GDM1 (cell line): ENCODE results near the gene GJB3.
"Not testable (repeated sequence)": the region's sequence is repeated elsewhere in the genome, so short reads cannot be mapped to it uniquely, and the experiment has no call there.

Source experiments
- DNase-seq: peaks from one replicate; lab custom pipeline; 2025; lab: John Stamatoyannopoulos, UW

Gene GJB3

DNA sequence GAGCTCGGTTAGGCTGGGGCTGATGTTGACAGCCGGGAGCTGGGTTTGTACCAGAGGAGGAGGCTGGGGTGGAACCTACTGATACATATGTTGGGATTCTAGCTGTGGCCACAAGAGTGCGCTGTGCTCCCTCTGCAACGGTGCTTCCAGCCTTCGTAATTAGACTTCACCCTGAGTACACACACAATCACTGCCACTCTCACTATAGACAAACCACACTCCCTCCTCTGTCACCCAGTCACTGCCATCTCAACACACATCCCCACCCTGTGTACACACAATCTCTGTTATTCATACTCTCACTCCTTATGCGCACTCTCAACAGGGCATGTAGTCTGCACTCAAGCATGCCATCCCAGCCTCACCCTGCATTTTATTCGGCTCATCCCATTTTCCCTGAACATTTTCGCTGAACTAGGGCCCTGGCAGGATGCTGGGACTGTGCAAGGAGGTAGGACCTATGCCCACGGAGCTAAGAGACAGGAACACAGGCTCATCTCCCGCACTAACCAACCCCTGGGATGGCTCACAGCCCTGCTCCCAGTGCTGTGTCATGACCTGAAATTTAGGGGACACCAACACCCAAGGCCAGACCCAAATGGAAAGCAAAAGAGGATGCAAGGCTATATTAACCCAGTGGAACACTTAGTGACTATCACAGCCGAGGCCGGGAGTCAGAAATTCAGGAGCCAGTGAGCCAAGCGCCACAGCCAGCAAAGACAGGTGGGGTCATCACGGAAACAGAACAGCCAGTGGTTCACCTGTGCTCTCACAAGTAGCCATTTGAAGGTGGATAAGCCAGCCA, 5.7 kb downstream of the GJB3 start:
- peak; percentile 36 for DNase-seq

DNA sequence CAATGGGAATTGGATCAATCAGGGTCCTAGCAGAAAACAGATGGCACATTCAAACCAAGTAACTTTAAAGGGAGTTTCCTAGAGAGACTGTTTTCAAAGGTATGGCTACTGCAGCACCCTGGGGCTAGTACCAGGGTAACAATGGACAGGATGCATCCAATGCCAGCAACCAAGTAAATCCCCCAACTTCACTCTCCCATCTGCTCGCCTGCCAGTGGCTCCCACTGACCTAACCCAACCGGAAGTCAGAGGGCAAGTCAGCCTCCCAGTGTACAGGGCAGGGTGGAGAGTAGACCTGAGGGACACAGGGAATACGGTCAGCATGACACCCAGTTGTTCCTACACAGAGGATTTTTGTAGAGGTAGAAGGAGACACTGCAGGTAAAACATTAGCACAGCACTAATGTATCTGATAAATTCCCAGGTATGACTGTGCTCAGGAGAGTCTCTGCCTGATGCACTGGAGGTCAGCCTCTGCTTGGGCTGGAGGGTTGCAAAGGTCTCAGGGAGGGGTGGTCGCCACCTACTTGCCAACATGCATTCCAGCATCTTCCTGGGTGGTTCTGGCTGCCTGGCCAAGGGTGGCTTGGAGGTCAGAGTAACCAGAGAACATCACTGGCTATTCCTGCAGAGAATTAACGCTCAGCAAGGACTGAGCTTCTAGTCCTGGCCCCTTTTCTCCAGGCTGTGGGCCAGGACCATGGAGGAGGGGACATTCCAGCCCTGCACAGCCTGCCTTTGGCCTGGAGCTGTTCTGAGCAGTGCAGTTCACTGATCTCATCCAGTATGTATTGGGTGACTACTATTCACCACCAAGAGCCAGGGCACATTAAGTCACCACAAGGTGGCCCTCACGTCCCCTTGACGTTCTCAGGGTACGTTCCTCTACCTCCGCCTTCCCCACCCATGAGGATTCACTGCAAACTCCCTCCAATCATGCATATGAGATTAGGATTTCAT, 6.7 kb downstream of the GJB3 start:
- no peak for DNase-seq

DNA sequence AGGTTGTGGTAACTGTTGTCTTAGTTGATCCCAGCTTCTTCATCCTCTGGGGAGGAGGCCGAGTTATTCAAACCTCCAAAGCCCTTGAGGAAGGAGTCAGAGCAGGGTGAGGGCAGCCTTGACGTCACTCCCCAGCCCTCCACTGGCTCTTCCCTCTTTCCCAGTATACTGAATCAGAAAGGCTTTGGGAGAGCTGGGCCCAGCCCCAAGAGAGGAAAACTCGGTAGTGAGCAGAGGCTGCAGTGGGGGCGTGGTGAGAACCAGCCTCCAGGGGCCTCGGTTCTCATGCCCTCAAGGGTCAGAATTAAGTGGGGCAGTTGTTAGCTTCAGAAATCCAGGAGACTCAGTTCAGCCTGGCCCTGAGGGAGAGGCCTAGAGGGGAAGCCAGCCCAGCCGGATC, 10.0 kb downstream of the GJB3 start:
- no peak for DNase-seq

DNA sequence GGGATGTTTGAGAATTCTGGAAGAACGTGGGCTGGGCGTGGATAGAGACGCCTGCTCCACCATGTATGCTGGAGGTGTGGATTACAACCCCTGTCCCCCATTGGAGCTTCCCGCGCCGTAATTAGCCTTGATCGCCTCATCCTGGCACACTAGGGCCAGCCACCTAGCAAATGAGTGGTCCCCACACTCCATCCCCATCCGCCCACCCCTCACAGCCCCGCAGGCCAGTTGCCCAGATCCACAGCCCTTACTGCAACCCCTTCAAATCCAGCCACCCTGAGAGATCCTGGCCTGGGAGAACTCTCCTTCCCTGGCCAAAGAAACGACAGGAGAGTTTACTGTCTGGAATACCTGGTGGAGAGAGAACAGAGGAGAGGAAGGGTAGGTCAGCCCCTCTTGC, 11.4 kb downstream of the GJB3 start:
- no peak for DNase-seq

DNA sequence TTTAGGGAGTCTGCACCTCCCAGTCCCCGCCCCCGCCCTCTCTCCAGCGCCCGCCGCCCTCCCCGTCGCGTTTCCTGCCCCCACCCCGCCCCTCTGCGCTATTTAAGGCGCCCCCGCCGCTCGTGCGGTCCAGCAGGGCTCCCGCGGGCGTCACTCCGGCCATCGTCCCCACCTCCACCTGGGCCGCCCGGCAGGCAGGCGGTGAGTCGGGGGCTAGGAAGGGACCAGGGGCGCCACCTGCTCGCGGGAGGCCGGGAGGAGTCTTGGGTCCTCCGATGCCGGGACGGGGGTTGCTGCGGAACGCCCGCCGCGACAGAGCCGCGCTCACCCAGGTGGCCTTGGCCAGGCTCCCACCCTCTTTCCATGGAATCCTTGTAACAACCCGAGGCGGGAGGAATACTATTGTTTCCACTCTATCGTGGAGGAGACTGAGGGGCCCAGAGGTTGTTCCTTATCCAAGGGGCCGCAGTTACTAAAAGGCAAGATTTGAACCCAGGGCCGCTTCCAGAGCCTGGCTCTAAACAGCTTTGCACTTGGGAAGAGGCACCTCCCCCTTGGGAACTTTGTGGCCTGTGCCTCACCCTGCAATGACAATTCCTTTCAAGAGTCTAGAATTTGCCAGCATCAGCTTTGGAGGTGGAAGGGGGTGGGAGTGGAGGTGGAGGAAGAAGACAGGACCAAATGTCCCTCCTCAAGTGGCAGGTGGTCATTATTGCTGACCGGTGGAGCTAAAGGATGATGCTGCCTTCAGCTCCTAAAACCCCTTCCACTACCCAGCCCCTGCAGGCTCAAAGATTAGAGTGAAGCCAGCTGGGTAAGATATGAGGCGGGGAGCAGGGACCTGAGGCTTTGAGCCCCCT, 12.1 kb downstream of the GJB3 start, which contains the start of gene GJA4:
GJA4 (plus strand) TSS at position 132 of the 860 bp plus-strand sequence. CDS start 1,215 bp downstream, outside the sequence.
- DNase-seq = no peak

DNA sequence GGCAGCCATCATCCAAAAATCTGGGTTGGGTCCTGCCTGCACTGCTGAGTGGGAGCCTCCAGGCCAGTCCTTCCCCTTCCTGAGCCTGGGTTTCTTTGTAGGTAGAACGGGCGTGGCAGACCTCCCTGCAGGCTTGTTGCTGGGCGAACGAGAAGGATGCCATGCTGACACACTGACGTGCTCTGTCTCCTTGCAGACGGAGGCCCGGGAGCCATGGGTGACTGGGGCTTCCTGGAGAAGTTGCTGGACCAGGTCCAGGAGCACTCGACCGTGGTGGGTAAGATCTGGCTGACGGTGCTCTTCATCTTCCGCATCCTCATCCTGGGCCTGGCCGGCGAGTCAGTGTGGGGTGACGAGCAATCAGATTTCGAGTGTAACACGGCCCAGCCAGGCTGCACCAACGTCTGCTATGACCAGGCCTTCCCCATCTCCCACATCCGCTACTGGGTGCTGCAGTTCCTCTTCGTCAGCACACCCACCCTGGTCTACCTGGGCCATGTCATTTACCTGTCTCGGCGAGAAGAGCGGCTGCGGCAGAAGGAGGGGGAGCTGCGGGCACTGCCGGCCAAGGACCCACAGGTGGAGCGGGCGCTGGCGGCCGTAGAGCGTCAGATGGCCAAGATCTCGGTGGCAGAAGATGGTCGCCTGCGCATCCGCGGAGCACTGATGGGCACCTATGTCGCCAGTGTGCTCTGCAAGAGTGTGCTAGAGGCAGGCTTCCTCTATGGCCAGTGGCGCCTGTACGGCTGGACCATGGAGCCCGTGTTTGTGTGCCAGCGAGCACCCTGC, 13.2 kb downstream of the GJB3 start:
- DNase-seq = no peak

DNA sequence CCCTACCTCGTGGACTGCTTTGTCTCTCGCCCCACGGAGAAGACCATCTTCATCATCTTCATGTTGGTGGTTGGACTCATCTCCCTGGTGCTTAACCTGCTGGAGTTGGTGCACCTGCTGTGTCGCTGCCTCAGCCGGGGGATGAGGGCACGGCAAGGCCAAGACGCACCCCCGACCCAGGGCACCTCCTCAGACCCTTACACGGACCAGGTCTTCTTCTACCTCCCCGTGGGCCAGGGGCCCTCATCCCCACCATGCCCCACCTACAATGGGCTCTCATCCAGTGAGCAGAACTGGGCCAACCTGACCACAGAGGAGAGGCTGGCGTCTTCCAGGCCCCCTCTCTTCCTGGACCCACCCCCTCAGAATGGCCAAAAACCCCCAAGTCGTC, 13.8 kb downstream of the GJB3 start:
- DNase-seq = no peak

DNA sequence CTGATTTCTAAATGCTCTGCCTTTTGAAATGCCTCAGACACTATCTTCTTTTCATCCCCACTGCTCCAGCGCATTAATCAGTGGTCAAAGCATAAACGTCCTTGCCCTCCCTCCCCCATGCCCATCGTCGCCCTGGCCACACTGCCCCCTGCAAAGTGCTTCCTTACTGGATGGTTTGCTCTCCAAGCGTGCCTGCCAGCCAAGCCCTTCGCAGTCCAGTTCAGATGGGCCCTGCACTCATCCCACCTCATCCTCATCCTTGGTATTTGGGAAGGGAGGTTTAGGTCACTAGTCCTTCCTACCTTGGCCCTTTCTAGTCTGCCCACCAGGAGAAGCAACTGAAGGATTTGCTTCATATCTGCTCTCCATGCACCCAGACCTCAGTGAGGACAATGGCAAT, 14.9 kb downstream of the GJB3 start:
- no peak for DNase-seq

DNA sequence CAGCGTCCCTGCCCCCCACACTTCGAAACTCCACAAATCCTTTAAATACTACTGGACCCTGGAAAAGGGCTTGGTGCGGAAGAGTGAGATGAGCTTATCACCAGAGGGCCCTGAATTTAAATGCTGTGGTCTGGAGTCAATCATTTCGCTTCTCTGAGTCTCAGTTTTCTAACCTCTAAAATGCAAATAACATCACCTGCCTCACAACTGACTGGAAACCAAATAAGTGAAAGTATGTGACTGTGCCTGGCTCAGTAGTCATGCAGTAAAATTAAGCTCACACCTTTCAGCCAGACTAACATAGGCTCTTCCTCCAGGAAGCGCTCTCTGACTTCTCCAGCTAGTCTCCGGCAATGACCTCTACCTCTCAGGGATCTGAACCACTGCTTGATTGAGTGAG, 16.0 kb downstream of the GJB3 start:
- DNase-seq = no peak

DNA sequence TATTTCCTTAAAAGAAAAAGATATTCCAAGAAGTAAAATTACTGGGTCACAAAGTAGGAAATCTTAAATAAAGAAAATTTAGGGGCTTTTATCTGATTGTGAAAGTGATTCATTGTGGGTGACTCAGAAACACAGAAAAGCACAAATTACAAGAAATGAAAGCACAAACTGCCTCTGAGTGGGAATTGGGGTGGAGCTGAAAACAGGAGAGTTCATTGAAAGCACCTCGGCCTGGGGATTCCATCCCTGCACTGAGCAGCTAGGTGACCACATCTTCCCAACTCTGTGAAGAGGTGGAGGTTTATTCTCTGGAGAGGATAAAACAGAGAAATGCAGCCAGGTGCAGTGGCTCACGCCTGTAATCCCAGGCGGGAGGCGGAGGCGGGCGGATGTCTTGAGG, 19.2 kb downstream of the GJB3 start:
- no peak for DNase-seq

DNA sequence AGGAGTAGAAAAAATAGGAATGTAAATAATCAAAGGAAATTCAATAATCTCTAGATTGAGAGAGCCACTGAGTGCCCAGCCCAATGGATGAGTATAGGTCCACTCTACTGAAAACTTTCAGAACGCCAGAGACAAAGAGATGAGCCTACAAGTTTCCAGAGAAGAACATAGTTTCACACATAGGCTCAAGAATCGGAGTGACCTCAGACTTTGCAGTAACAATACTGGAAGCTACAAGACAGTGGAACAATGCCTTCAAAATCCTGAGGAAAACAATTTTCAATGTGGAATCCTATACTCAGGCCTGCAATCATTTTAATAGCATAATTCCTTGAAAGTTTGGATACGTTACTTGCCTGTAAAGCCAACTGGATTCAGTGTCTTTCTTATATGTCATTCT, 22.8 kb downstream of the GJB3 start:
- DNase-seq = no peak

DNA sequence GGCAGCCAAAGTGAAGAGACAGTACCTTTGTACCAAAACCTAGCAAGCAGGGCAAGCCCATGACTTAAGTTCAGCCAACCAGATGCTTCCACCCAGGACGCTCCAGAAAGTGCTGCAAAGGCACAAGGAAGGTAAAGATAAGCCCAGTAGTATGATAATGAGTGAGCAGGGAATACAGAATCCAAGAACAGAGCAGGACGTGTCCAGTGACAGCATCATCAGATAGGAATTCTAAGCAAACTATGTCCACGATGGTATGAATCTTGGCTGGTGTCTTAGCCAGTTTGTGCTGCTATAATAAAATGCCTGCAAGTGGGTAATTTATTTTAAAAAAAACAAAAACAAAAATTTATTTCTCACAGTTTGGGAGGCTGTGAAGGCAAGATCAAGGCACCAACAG, 25.4 kb downstream of the GJB3 start:
- no peak for DNase-seq

DNA sequence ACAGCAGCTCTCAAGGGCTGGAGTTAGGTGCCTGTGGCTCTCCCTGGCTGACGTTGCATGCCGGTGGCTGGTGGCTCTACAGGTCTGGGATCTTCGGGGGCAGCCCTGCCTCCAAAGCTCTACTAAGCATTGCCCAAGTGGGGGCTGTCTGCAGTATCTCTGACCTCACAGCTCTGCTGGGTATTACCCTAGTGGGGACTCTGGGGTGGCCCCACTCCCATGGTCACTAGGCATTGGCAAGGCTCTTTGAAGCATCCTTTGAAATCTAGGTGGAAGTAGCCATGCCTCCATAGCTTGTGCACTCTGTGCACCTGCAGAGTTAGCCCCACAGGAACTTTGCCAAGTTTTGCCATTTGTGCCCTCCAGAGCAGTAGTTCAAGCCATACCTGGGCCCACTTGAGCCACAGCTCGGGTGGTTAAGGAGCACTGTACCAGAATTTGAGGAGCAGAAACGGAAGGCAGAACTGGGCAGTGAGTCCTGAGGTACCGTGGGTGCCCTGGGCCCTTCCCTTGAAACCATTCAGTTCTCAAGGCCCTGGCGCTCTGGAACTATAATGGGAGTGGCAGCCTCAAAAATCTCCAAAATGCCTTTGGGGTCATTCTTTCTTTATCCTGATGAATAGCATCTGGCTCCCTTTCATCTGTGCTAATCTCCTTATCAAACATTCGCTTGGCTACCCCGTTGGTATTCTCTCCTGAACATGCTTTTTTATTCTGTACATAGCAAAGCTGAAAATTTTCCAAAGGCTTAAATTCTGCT, 27.2 kb downstream of the GJB3 start:
- DNase-seq = no peak

DNA sequence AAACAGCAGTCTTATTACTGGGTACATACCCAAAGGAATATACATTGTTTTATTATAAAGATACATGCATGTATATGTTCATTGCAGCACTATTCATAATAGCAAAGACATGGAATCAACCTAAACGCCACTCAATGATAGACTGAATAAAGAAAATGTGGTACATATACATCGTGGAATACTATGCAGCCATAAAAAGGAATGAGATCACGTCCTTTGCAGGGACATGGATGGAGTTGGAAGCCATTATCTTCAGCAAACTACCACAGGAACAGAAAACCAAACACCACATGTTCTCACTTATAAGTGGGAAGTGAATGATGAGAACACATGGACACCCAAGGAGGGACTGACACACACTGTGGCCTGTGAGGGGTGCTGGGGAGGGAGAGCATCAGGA, 29.8 kb downstream of the GJB3 start:
- not testable (repeated sequence) for DNase-seq

DNA sequence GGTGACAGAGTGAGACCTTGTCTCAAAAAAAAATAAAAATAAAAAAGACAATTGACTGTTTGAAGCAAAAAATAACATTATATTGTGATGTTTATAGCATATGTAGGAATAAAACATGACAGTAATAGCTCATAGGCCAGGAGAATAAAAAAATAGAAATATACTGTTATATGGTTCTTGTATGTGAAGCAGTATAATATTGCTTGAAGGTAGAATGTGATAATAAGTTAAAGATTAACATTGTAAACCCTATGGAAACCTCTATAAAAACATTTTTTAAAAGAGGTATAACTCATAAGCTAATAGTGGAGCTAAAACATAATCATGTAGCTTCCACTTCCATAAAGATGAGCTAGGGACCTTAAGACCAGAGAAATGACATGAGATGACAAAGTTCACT, 35.3 kb downstream of the GJB3 start:
- DNase-seq = no peak

DNA sequence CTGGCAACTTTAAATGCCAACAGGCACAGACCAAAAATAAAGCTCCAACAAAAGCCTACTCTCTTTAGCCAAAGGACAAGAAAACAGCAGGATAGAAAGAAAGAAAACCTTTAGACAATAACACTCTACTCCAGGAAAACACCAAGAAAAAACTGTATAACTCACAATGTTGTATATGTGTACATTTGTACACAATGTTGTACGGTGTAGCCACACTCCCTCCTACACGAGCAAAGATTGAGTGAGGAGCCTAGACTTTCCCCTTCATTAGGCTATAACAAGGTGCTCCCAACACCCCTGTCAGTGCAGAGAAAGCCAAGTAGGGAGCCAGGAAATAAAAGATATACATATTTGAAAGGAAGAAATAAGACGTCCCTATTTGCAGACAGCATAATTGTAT, 35.8 kb downstream of the GJB3 start:
- no peak for DNase-seq

DNA sequence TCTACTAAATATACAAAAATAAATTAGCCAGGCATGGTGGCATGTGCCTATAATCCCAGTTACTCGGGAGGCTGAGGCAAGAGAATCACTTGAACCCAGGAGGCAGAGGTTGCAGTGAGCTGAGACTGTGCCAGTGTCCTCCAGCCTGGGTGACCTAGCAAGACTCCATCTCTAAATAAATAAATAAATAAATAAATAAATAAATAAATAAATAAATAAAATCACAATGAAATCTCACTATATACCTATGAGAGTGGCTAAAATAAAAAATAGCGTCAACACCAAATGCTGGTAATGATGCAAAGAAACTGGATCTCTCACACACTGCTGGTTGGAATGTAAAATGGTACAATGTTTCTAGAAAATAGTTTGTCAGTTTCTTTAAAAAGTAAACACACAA, 37.8 kb downstream of the GJB3 start:
- not testable (repeated sequence) for DNase-seq

DNA sequence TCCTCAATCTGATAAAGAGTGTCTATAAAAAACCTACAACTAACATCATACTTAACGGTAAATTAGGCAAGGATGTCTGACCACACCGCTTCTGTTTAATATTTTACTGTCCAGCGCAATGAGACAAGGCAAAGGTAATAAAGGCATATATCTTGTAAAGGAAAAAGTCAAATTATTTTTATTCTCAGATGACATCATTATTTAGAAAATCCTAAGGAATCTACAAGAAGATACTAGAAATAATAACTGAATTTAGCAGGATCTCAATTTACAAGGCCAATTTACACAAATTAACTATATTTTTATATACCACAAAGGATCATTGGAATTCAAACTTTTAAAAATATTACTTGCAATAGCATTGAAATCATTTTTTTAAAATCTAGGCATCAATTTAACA, 41.2 kb downstream of the GJB3 start:
- no peak for DNase-seq

DNA sequence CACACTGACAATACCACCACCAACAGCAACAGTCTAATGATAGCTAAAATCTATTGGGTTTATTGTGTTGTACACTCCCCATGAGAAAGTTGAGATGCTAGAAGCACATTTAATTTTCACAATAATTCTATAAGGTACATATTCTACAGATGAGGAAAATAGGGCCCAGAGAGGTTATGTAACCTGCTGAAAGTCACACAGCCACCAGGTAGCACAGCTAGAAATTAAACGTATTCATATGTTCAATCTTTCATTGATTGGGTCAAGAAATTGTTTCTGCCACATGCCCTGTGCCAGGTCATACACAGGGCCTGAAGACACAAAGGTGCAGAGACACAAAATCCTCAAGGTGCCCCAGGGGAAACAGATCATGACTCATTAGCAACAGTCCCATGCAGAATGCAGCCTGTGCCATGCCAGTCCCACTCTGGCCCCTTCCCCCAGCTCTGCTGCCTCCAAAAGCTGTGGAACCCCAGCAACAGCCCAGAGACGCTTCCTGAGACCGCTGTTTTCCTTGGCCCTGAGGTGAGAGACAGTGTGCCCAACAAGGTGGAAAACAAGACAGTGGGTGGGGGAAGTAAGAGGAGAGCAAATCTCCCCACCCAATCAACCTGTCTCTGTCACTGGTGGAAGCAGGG, 43.9 kb downstream of the GJB3 start:
- no peak for DNase-seq

DNA sequence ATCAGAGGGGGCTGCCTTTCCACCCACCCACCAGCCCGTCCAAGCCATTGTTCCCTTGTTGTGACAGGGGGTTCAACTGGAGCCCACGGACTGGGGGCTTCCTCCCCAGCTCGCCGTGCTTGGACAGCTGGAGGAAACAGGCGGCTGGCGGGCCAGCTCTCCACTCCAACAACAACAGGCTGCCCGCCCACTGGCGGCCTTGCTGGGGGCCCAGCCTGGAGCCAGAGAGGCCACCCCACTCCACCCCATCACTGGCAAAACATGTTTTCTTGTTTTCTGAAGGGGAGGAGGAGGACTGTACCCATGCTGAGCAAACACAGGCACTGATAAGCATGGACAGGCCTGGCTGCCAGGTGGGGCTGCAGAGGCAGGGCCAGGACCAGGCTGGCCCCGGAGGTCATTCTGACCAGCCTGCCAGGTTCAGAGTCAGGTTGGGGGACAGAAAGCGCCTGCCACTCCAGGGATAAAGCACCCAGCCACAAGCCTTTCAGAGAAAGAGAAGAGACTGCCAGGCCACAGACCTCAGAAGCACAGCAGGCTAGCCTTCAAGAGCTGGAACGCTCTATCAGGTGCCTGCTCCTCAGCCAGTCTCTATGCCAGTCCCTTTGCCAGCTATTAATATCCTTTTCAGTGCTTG, 44.6 kb downstream of the GJB3 start:
- no peak for DNase-seq
